Activated naive CD4-positive, alpha-beta T cell treated with anti-CD3 and anti-CD28 coated beads for 36 hours (primary cell): ENCODE measurements around the gene GDF15. TPM values are rescaled to one million over a fixed set of nuclear protein-coding genes. Genes with fewer than 3 reads are reported as not detected.
"Not testable (repeated sequence)": the region's sequence is repeated elsewhere in the genome, so short reads cannot be mapped to it uniquely, and the experiment has no call there.

Experiments used
- CTCF ChIA-PET: fragments of 350-600 bp; sonication (Branson Sonifier 250); formaldehyde crosslinking; loops from one replicate; lab custom pipeline; 2021; ENCODE audit warnings: antibody characterized with exemption; lab: Charles Lee
- DNase-seq: peaks from one replicate; pipeline ENCODE4 v3.0.0-alpha.2; 2020
- H3K27ac Mint-ChIP-seq: one replicate; pipeline ENCODE4 v1.8.0; 2021; ENCODE audit warnings: mild to moderate bottlenecking, mixed read lengths
- H3K27me3 Mint-ChIP-seq: one replicate; pipeline ENCODE4 v1.8.0; 2021; ENCODE audit warnings: low read depth, mixed read lengths
- H3K36me3 Mint-ChIP-seq: one replicate; pipeline ENCODE4 v1.8.0; 2021; ENCODE audit warnings: low read depth, mixed read lengths
- H3K4me1 Mint-ChIP-seq: one replicate; pipeline ENCODE4 v1.8.0; 2021; ENCODE audit warnings: low read depth, mixed read lengths
- H3K4me3 Mint-ChIP-seq: one replicate; pipeline ENCODE4 v1.8.0; 2021; ENCODE audit warnings: mild to moderate bottlenecking, moderate library complexity, mixed read lengths
- H3K9me3 Mint-ChIP-seq: one replicate; pipeline ENCODE4 v1.8.0; 2021; ENCODE audit warnings: mixed read lengths
- intact Hi-C: fragments of 100-400 bp; cut with micrococcal nuclease; formaldehyde crosslinking; loops from one replicate; pipeline ENCODE4 v1.15.1; 2023
- total RNA-seq, 2 experiments: library from RNA; stranded (reverse); gene quantifications; one replicate each; pipeline ENCODE4 v1.2.3, GENCODE V29; 2021

GDF15 gene
- total RNA-seq, 2 experiments from 2014 or later = 0.20 TPM; not detected in 1

DNA sequence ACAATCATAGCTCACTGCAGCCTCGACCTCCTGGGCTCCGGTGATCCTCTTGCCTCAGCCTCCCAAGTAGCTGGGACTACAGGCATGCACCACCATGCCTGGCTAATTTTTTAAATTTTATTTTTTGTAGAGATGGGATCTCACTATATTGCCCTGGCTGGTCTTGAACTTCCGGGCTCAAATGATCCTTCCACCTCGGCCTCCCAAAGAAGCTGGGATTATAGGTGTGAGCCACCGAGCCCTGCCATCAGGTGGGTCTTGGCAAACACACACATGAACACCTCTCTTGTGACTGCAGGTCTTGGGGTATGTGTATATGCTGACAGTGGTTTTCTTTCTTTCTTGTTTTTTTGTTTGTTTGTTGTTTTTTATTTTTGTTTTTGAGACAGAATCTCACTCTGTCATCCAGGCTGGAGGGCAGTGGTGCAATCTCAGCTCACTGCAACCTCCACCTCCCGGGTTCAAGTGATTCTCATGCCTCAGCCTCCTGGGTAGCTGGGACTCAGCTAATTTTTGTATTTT lies 37.1 kb upstream of the GDF15 start:
- not testable (repeated sequence) for H3K4me3 Mint-ChIP-seq, H3K9me3 Mint-ChIP-seq, H3K4me1 Mint-ChIP-seq, H3K27me3 Mint-ChIP-seq, H3K36me3 Mint-ChIP-seq, DNase-seq, H3K27ac Mint-ChIP-seq
- intact Hi-C loops = loop anchor here (1.0 kb wide), 1 partner anchor 61 kb away; no protein-coding TSS in a partner anchor
- CTCF ChIA-PET = interaction anchor here (0.9 to 2.5 kb wide), 5 partner anchors 11 to 96 kb away, joined by 3 to 8 read pairs (median 4); no protein-coding TSS in a partner anchor

DNA sequence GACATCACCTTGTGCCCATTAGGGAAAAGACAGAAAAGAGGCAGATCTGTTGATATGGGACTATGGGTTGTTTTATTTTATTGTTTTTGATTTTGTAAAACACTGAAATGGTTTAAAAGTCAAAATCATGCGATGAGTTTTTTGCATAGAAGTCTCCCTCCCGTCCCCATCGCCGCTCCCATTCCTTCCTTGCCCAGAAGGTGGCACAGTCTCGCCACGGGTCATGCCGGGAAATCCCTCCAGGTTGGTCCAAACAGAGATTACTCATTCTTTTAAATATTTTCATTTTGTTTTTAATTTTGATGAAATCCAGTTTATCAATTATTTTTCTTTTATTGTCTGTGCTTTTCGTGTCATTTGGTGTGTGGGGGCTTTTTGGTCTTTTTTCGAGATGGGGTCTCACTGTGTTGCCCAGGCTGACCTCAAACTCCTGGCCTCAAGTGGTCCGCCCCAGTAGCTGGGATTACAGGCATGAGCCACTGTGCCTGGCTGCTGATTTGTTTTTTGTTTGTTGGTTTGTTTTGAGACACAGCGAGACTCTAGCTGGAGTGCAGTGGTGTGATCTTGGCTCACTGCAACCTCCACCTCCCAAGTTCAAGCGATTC lies 36.3 kb upstream of the GDF15 start:
- intact Hi-C loops = loop anchor here (1.0 kb wide), 1 partner anchor 61 kb away; no protein-coding TSS in a partner anchor
- Mint-ChIP-seq H3K9me3 (no peaks in the 10 kb centered on the region), H3K4me3 (no peak overlapping the region), H3K4me1 (no peaks in the 10 kb centered on the region), H3K36me3 (peaks cover 10% of the 10 kb centered on the region), H3K27me3 (no peaks in the 10 kb centered on the region), H3K27ac (no peak overlapping the region)
- peak; percentile 74 for DNase-seq
- CTCF ChIA-PET = interaction anchor here (0.6 to 2.5 kb wide), 11 partner anchors 11 to 106 kb away, joined by 3 to 8 read pairs (median 4); no protein-coding TSS in a partner anchor

DNA sequence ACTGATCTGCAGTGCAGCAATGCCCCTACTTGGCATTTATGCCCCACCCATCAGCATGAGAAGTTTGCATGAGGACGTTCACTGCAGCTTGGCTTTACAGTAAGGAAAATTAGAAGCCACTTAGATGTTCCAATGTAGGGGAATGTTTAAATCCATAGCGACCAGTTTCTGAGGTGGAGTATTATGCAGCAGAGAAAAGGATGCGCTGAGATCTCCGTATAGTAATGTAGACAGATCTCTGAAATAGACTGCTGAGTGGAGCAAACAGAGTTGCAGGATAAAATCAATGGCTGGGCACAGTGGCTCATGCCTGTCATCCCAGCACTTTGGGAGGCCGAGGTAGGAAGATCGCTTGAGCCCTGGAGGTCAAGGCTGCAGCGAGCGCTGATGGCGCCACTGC lies 35.5 kb upstream of the GDF15 start:
- intact Hi-C loops = no loop called here
- no peak overlapping the region for H3K27ac Mint-ChIP-seq
- H3K9me3 Mint-ChIP-seq = no peaks in the 10 kb centered on the region
- H3K4me3 Mint-ChIP-seq = no peak overlapping the region
- no peaks in the 10 kb centered on the region for H3K27me3 Mint-ChIP-seq
- no peak for DNase-seq
- CTCF ChIA-PET = interaction anchor here (0.6 to 2.5 kb wide), 8 partner anchors 9 to 105 kb away, joined by 3 to 6 read pairs (median 3); no protein-coding TSS in a partner anchor
- no peaks in the 10 kb centered on the region for H3K4me1 Mint-ChIP-seq
- peaks cover 12% of the 10 kb centered on the region for H3K36me3 Mint-ChIP-seq

DNA sequence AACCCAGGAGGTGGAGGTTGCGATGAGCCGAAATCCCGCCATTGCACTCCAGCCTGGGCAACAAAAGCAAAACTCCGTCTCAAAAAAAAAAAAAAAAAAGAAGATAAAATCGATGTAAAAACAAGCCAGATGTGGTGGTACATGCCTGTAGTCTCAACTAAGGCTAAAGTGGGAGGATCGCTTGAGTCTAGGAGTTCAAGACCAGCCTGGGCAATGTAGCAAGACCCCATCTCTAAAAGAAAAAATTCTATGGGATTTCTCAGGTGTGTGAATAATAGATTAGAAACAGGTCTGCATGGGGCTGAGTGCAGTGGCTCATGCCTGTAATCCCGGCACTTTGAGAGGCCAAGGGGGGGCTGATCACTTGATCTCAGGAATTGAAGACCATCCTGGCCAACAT lies 34.4 kb upstream of the GDF15 start:
- DNase-seq = no peak
- intact Hi-C loops = no loop called here
- H3K4me1 Mint-ChIP-seq = no peaks in the 10 kb centered on the region
- H3K36me3 Mint-ChIP-seq = peaks cover 15% of the 10 kb centered on the region
- H3K27ac Mint-ChIP-seq = no peak overlapping the region
- no peak overlapping the region for H3K4me3 Mint-ChIP-seq
- no peaks in the 10 kb centered on the region for H3K27me3 Mint-ChIP-seq
- CTCF ChIA-PET = interaction anchor here (0.6 to 1.1 kb wide), 2 partner anchors 10 to 18 kb away, joined by 3 read pairs; no protein-coding TSS in a partner anchor
- H3K9me3 Mint-ChIP-seq = no peaks in the 10 kb centered on the region

DNA sequence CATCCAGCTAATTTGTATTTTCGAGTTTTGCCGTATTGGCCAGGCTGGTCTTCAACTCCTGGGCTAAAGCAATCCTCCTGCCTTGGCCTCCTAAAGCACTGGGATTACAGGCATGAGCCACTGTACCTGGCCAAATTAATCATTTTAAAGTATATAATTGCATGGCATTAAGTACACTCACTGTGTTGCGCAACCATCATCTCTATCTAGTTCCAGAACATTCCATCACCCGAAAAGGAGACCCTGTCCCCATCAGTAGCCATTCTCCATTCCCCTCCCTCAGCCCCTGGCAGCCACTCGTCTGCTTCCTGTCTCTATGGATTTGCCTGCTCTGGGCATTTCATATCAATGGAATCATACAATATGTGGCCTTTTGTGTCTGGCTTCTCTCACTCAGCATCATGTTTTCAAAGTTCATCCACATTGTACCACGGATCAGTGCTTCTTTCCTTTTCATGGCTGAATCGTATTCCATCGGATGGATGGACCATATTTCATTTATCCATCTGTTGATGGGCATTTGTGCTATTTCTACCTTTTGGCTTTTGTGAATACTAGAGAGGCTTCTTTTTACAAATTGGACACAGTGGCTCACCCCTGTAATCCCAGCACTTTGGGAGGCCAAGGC lies 32.5 kb upstream of the GDF15 start:
- Mint-ChIP-seq H3K4me1 (no peaks in the 10 kb centered on the region), H3K36me3 (peaks cover 21% of the 10 kb centered on the region), H3K4me3 (no peak overlapping the region), H3K27ac (no peak overlapping the region), H3K27me3 (no peaks in the 10 kb centered on the region), H3K9me3 (no peaks in the 10 kb centered on the region)
- CTCF ChIA-PET = interaction anchor here (0.6 to 1.7 kb wide), 4 partner anchors 8 to 77 kb away, joined by 3 to 5 read pairs (median 3); partner anchors contain the start of gene GDF15
- DNase-seq = no peak
- intact Hi-C loops = no loop called here

DNA sequence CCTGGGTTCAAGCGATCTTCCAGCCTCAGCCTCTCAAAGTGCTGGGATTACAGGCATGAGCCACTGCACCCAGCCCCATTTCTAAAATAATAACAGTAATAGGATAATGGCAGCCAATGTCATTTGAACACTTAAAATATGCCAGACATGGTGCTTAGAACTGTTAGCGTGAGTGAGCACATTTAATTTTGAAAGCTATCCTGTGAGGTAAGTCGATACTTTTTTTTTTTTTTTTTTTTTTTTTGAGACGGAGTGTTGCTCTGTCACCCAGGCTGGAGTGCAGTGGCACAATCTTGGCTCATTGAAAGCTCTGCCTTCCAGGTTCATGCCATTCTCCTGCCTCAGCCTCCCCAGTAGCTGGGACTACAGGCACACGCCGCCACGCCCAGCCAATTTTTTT lies 31.2 kb upstream of the GDF15 start:
- H3K27me3 Mint-ChIP-seq, intact Hi-C loops, H3K4me1 Mint-ChIP-seq, DNase-seq, H3K4me3 Mint-ChIP-seq, H3K27ac Mint-ChIP-seq, H3K9me3 Mint-ChIP-seq: not testable (repeated sequence)
- H3K36me3 Mint-ChIP-seq = peaks cover 30% of the 10 kb centered on the region
- CTCF ChIA-PET = interaction anchor here (0.6 to 1.8 kb wide), 3 partner anchors 26 to 47 kb away, joined by 3 to 6 read pairs (median 5); partner anchors contain the start of gene GDF15

DNA sequence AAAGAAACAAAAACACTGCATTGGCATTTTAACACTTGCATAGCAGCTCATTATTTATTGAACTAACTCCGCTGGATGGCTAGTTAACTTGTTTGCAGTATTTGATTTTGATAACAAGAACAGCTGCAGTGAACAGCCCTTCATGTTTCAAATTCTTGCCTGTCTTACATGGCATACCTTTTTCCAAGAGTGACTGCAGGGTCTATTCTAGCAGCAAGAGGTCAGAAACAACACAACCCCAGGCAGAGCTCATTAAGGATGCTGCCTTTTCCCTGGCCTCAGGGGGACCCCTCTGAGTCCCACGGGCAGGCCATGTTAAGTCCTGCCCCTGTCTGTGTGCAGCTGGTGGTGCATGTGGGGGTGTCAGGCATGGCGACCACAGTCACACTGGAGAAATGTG lies 28.9 kb upstream of the GDF15 start:
- no peaks in the 10 kb centered on the region for H3K4me1 Mint-ChIP-seq
- no peaks in the 10 kb centered on the region for H3K27me3 Mint-ChIP-seq
- H3K4me3 Mint-ChIP-seq = no peak overlapping the region
- intact Hi-C loops = no loop called here
- CTCF ChIA-PET = interaction anchor here (1.1 to 1.4 kb wide), 2 partner anchors 31 to 77 kb away, joined by 3 to 4 read pairs; no protein-coding TSS in a partner anchor
- no peaks in the 10 kb centered on the region for H3K9me3 Mint-ChIP-seq
- DNase-seq = no peak
- H3K36me3 Mint-ChIP-seq = peaks cover 32% of the 10 kb centered on the region
- H3K27ac Mint-ChIP-seq = no peak overlapping the region

DNA sequence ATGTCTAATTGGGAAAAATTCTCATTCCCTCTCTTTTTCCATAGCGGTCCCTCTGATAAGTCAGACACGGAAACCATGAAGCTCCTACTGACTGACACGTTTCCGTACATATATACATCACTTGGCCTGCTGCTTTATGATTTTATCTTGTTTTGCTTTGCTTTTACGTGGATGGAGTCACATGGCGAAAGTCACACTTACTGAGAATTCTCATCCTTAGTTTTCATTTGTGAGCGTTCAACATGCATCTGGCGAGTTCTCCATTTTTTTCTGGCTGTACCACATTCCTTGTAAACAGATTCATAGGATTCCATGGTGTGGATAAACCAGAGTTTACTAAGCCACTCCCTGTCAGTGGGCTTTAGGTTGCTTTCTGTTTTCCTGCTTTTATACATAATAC lies 24.3 kb upstream of the GDF15 start:
- H3K9me3 Mint-ChIP-seq = peaks cover 1% of the 10 kb centered on the region
- intact Hi-C loops = no loop called here
- no peak for DNase-seq
- H3K4me3 Mint-ChIP-seq = no peak overlapping the region
- no peak overlapping the region for H3K27ac Mint-ChIP-seq
- CTCF ChIA-PET = interaction anchor here (1.0 to 1.3 kb wide), 2 partner anchors 28 to 33 kb away, joined by 3 read pairs; no protein-coding TSS in a partner anchor
- H3K27me3 Mint-ChIP-seq = no peaks in the 10 kb centered on the region
- peaks cover 29% of the 10 kb centered on the region for H3K36me3 Mint-ChIP-seq
- peaks cover 1% of the 10 kb centered on the region for H3K4me1 Mint-ChIP-seq

DNA sequence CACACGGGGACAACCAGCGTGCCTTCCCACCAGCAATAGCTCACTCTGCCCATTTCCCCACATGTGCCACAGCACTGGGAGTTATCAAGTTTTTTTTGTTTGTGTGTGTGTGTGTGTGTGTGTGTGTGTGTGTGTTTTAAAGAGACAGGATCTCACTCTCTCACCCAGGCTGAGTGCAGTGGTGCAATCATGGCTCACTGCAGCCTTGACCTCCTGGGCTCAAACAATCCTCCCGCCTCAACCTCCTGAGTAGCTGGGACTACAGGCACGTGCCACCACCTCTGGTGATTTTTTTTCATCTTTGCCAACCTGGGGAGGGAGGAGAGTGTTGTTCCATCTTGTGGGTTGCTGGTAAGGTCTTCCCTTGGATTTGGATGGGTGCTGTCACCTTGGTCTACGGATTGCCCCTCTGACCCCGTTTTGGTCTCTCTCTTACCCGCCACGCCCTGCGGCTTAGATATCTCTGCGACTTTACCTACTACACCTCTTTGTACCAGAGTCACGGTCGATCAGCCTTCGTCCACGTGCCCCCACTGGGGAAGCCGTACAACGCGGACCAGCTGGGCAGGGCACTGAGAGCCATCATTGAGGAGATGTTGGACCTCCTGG lies 22.9 kb upstream of the GDF15 start:
- peaks cover 1% of the 10 kb centered on the region for H3K9me3 Mint-ChIP-seq
- intact Hi-C loops = no loop called here
- H3K27ac Mint-ChIP-seq = no peak overlapping the region
- no peaks in the 10 kb centered on the region for H3K27me3 Mint-ChIP-seq
- peaks cover 1% of the 10 kb centered on the region for H3K4me1 Mint-ChIP-seq
- H3K36me3 Mint-ChIP-seq = peaks cover 24% of the 10 kb centered on the region
- no peak for DNase-seq
- no peak overlapping the region for H3K4me3 Mint-ChIP-seq
- CTCF ChIA-PET = interaction anchor here (0.6 kb wide), 2 partner anchors 49 to 130 kb away, joined by 3 to 4 read pairs; no protein-coding TSS in a partner anchor

DNA sequence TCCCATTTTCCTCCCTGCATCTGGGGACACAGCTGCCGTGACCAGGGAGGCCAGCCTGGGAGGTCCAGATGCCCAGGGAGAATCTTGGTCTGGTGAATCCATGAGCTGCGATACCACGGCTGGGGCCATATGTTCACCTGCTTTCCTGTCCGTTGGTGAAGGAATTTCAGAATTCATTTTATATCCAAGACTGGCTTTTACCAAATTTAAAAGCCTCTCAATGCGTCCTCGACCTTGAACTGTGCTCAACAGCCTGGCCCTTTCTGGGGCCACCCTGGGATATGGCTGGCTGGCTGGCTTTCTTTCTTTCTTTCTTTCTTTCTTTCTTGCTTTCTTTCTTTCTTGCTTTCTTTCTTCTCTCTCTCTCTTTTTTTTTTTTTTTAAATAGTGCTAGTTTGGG lies 22.2 kb upstream of the GDF15 start:
- H3K27me3 Mint-ChIP-seq = no peaks in the 10 kb centered on the region
- peaks cover 1% of the 10 kb centered on the region for H3K4me1 Mint-ChIP-seq
- no peak overlapping the region for H3K27ac Mint-ChIP-seq
- H3K4me3 Mint-ChIP-seq = no peak overlapping the region
- peaks cover 1% of the 10 kb centered on the region for H3K9me3 Mint-ChIP-seq
- H3K36me3 Mint-ChIP-seq = peaks cover 20% of the 10 kb centered on the region
- intact Hi-C loops = no loop called here
- CTCF ChIA-PET = interaction anchor here (0.6 to 1.3 kb wide), 3 partner anchors 24 to 113 kb away, joined by 3 to 4 read pairs (median 3); no protein-coding TSS in a partner anchor
- no peak for DNase-seq

DNA sequence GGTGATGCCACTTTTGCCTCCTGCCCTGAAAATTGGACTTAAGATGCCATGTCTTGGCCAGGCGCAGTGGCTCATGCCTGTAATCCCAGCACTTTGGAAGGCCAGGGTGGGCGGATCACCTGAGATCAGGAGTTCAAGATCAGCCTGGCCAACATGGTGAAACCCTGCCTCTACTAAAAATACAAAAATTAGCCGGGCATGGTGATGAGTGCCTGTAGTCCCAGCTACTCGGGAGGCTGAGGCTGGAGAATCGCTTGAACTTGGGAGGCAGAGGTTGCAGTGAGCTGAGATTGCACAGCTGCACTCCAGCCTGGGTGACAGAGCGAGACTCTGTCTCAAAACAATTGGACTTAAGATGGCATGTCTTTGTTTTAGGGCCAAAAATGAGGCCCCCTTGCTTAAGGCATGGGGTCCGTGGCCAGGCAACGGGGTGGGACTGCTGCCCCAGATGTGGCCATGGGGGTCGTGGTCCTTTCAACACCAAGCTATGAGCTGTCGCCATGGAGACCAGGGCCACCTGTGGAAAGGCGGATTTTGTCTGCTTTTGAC lies 21.6 kb upstream of the GDF15 start:
- CTCF ChIA-PET = interaction anchor here (1.2 to 1.3 kb wide), 2 partner anchors 24 to 25 kb away, joined by 3 read pairs; no protein-coding TSS in a partner anchor
- H3K36me3 Mint-ChIP-seq = peaks cover 17% of the 10 kb centered on the region
- H3K9me3 Mint-ChIP-seq, H3K27me3 Mint-ChIP-seq, H3K27ac Mint-ChIP-seq, H3K4me3 Mint-ChIP-seq, DNase-seq, intact Hi-C loops, H3K4me1 Mint-ChIP-seq: not testable (repeated sequence)
